Heart left ventricle (tissue), 13 donors: ENCODE measurements around the gene BTBD16.

Experiments
- CTCF ChIP-seq, 12 donors: fragments of 200-600 bp; sonication (generic) in 4 of 12; IDR thresholded peaks; one replicate each; pipeline versions ENCODE4 v1.5.0 to v1.8.0; 2018 to 2022; ENCODE audit warnings: antibody characterized with exemption in 12 of 12, mild to moderate bottlenecking in 5 of 12
- POLR2A ChIP-seq, 2 donors: fragments of 450-650 bp; IDR thresholded peaks; one replicate each; pipeline ENCODE4 v1.6.1; 2017; ENCODE audit warnings: antibody characterized with exemption in 2 of 2, mild to moderate bottlenecking in 2 of 2, moderate library complexity in 2 of 2
- donor health status: ischemic (EF 13 %, LVEDD 7.1; RV severe dilation, severe dysfunction).
- donor health status: DM: no; HTN: yes; CAD: no.
- donor health status: DM: no; HTN: no; CAD: no.
- donor health status: ischemic (EF 25% LVEDD 6.9; RV normal size, moderate dysfunction).
- donor health status: ischemic (EF 25% LVEDD 5.7; RV mildly dilated, moderate dysfunction).
- donor health status: ischemic (EF 35%, LVEDD 5.7; RV mildly dilated, moderate dysfunction).
- donor health status: nonischemic (EF 11% LVEDD 7.7; RV severe dilation, severe dysfunction).
- donor health status: DM: yes; HTN: yes; CAD: no.
- donor health status: PGD.
- donor health status: ischemic (EF 29% LVEDD 5.4; RV normal size, mild dysfunction).
- donor health status: nonischemic (EF 23%, LVEDD 6.1; RV moderate dilation, normal function).

DNA sequence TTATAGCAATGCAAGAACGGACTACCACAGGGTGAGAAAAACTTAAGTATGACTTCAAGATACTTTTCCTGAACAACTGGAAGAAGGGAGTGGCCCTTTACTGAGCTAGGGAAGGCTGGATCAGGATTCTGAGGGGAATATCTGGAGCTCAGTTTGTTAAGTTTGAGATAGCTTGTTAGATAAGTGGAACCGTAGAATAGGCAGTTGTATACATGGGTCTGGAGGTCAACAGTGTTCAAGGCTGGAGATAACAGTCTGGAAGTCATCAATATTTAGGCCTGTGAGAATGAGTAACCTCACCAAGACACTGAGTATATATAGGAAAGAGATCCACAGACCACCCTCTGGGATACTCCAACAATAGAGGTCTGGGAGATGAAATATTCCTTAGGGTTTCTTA is 110.6 kb downstream of the BTBD16 start:
- TF ChIP-seq CTCF (IDR thresholded peaks at IDR 0.05): no peak
- no peak for TF ChIP-seq POLR2A (IDR thresholded peaks at IDR 0.05)
